ENCODE data around the gene MDP1.

- TF ChIP-seq GATA3 (IDR thresholded peaks at IDR 0.05; ENCODE audit: low read depth, low read length) (no peak), GATA2 (IDR thresholded peaks at IDR 0.05; ENCODE audit: low read depth, low read length) (no peak)
These were observed 8.7 kb downstream of the MDP1 start for GRCh38 chr14:24207104-24207551.

Measured in SH-SY5Y (cell line).